K562 (cell line): ENCODE data around the gene SMAD5. TPM values are rescaled to one million over a fixed set of nuclear protein-coding genes. Genes with fewer than 3 reads are reported as not detected.
A peak's percentile ranks its signal among the peaks of the same experiment; 100 is the strongest.

Experiments
- ADNP ChIP-seq: fragments of 200-800 bp; sonication (Bioruptor generic); IDR thresholded peaks from 2 replicates; pipeline ENCODE4 v1.6.1; 2016; ENCODE audit warnings: missing genetic modification characterization, missing compliant biosample characterization
- ARID1B ChIP-seq: fragments of 450-650 bp; IDR thresholded peaks from 2 replicates; pipeline ENCODE4 v1.6.1; 2016; ENCODE audit warnings: antibody characterized with exemption, mild to moderate bottlenecking, inconsistent platforms
- ATF6 ChIP-seq: sonication (generic); formaldehyde crosslinking; IDR thresholded peaks from 2 replicates; pipeline ENCODE4 v1.4.0; 2020; ENCODE audit warnings: mild to moderate bottlenecking, missing genetic modification reagents
- BDP1 ChIP-seq: IDR thresholded peaks from 3 replicates; pipeline ENCODE4 v1.6.1; 2011; ENCODE audit not compliant: insufficient read length, insufficient read depth
- BHLHE40 ChIP-seq: IDR thresholded peaks from 2 replicates; pipeline ENCODE4 v1.6.1; 2011; ENCODE audit warnings: low read length, improper control_type of control experiment
- CBX1 ChIP-seq: sonication (generic); IDR thresholded peaks from 2 replicates; pipeline ENCODE4 v1.6.1; 2016; ENCODE audit warnings: antibody characterized with exemption, low read depth, mild to moderate bottlenecking
- E2F1 ChIP-seq: sonication (generic); formaldehyde crosslinking; IDR thresholded peaks from 2 replicates; pipeline ENCODE4 v1.8.1; 2023; ENCODE audit warnings: mild to moderate bottlenecking, missing genetic modification reagents, moderate library complexity
- NRF1 ChIP-seq, 2 experiments: fragments of 450-650 bp; IDR thresholded peaks in 1 of 2; conservative IDR thresholded peaks in 1 of 2; 2 replicates each; pipeline ENCODE4 v1.6.1; 2014; ENCODE audit warnings: mild to moderate bottlenecking in 2 of 2
- PHF20 ChIP-seq: fragments of 450-650 bp; IDR thresholded peaks from 2 replicates; pipeline ENCODE4 v1.6.1; 2018; ENCODE audit not compliant: partially characterized antibody
- POU5F1 ChIP-seq: fragments of 150-350 bp; IDR thresholded peaks from 2 replicates; pipeline ENCODE4 v1.6.1; 2014; ENCODE audit warnings: borderline replicate concordance, low read length, low read depth, mild to moderate bottlenecking; ENCODE audit not compliant: partially characterized antibody
- RCOR1 ChIP-seq, 2 experiments: IDR thresholded peaks; 2 replicates each; pipeline ENCODE4 v1.6.1; 2012; ENCODE audit warnings: low read depth in 2 of 2, low read length in 2 of 2, borderline replicate concordance in 1 of 2, improper control_type of control experiment in 1 of 2
- THAP12 ChIP-seq: fragments of 250-450 bp; sonication (Bioruptor Pico); IDR thresholded peaks from 2 replicates; pipeline ENCODE4 v1.9.0; 2021; ENCODE audit warnings: mild to moderate bottlenecking, inconsistent platforms
- U2AF1 ChIP-seq: fragments of 200-400 bp; formaldehyde crosslinking; optimal IDR thresholded peaks from 2 replicates; pipeline ENCODE3; 2017; ENCODE audit warnings: mild to moderate bottlenecking, low read depth, low read length, moderate library complexity
- UBTF ChIP-seq, 2 experiments: IDR thresholded peaks; 2 replicates each; pipeline ENCODE4 v1.6.1; 2012; ENCODE audit warnings: improper control_type of control experiment in 2 of 2, low read depth in 2 of 2, low read length in 2 of 2, borderline replicate concordance in 1 of 2
- ZNF431 ChIP-seq: sonication (generic); formaldehyde crosslinking; IDR thresholded peaks from 2 replicates; pipeline ENCODE4 v1.8.0; 2022; ENCODE audit warnings: mild to moderate bottlenecking, missing genetic modification reagents
- ZNF655 ChIP-seq: fragments of 250-450 bp; sonication (Bioruptor Pico); IDR thresholded peaks from 2 replicates; pipeline ENCODE4 v1.5.0; 2021
- ZNF668 ChIP-seq: fragments of 250-450 bp; sonication (Bioruptor Pico); IDR thresholded peaks from 2 replicates; pipeline ENCODE4 v1.8.0; 2022; ENCODE audit warnings: mild to moderate bottlenecking, inconsistent platforms
- ZNF766 ChIP-seq: fragments of 200-800 bp; sonication (Bioruptor generic); conservative IDR thresholded peaks from 2 replicates; pipeline ENCODE4 v1.6.1; 2016; ENCODE audit warnings: missing genetic modification characterization, missing compliant biosample characterization
- polyA plus RNA-seq, 8 experiments: library from polyadenylated mRNA; depleted of rRNA in 4 of 8; stranded (reverse) in 5 of 8; unstranded in 3 of 8; fragments of >200 nt; fragmentation: Nextera tagmentation in 2 of 8; fragmentation: Illumina TruSeq in 1 of 8; extraction: Ambion mirVana in 2 of 8; extraction: Trizol in 1 of 8; gene quantifications; 2 replicates each; pipeline versions ENCODE4 v1.2.1 to v1.2.3, GENCODE V29; 2011 to 2014; ENCODE audit warnings: inconsistent platforms in 1 of 8, missing spikeins in 1 of 8
- total RNA-seq, 7 experiments: library from RNA; depleted of rRNA in 6 of 7; stranded (reverse); fragments of >200 nt in 6 of 7; fragmentation: Illumina TruSeq in 2 of 7; extraction: Trizol in 2 of 7; gene quantifications; 2 replicates each; pipeline versions ENCODE4 v1.2.1 to v1.2.3, GENCODE V29; 2011 to 2021; ENCODE audit warnings: low replicate concordance in 1 of 7

Gene SMAD5
- total and polyA plus RNA-seq, 9 of the 15 experiments (the other 6 are each of a cell fraction or from before 2014, with no cell fraction given), result 12.4 to 53.9 (median 20.3) TPM

GRCh38 chr5:136132557-136133221, at the start of gene SMAD5 (continued):
- TF ChIP-seq THAP12 (0 out of 2 replicates have a peak, but pooled peaks have one; percentile 61), ATF6 (CRISPR knock-in tag) (0 out of 2 replicates have a peak, but pooled peaks have one; percentile 78), RCOR1 (IDR thresholded peaks at IDR 0.05; ENCODE audit: borderline replicate concordance in 1 of 2, low read depth in 2 of 2, low read length in 2 of 2) (peak in 1 of 2 experiments; percentile 64; a peak in 1 of 4 replicates), ARID1B (peak; percentile 16; the same call in 1 of the 2 replicates), ZNF655 (CRISPR knock-in tag) (no peak), ZNF766 (CRISPR knock-in tag) (no peak), ZNF668 (CRISPR knock-in tag) (no peak), PHF20 (peak; percentile 73), ADNP (tag) (no peak), CBX1 (peak; percentile 60; the same call in 1 of the 2 replicates), POU5F1 (no peak), ZNF431 (CRISPR knock-in tag) (0 out of 2 replicates have a peak, but pooled peaks have one; percentile 21), U2AF1 (peak; percentile 95), BDP1 (no peak), UBTF (IDR thresholded peaks at IDR 0.05; ENCODE audit: borderline replicate concordance in 1 of 2, low read depth in 2 of 2, low read length in 2 of 2) (peak; percentile 64 to 68; a peak in 3 of 4 replicates), NRF1 (conservative IDR thresholded peaks at IDR 0.05 in 1 of 2, IDR thresholded peaks at IDR 0.05 in 1 of 2) (peak; percentile 93 to 94), BHLHE40 (peak; percentile 39; the same call in 1 of the 2 replicates), E2F1 (CRISPR knock-in tag) (peak; percentile 83)
